Heart left ventricle (tissue), 16 donors: ENCODE measurements around the gene AREL1. TPM values are rescaled to one million over a fixed set of nuclear protein-coding genes. Genes with fewer than 3 reads are reported as not detected.
"Not testable (repeated sequence)": the region's sequence is repeated elsewhere in the genome, so short reads cannot be mapped to it uniquely, and the experiment has no call there.

Source experiments
- ATAC-seq, 4 donors: fragments of 200-7000 bp; cut with Tn5 transposase; one replicate each; pipeline ENCODE4 v1.9.1; 2020 to 2022; ENCODE audit warnings: moderate library complexity in 4 of 4, mild to moderate bottlenecking in 3 of 4, moderate number of reproducible peaks in 1 of 4
- DNase-seq, 5 donors: peaks; one replicate each; pipeline ENCODE4 v3.0.0-alpha.2; 2020
- H3K27ac ChIP-seq, 12 donors: fragments of 200-600 bp; sonication (generic) in 4 of 12; one replicate each; pipeline versions ENCODE4 v1.5.0 to v1.8.0; 2016 to 2022; ENCODE audit warnings: mild to moderate bottlenecking in 2 of 12
- H3K27me3 ChIP-seq, 9 donors: fragments of 200-600 bp; sonication (generic) in 2 of 9; one replicate each; pipeline versions ENCODE4 v1.5.1 to v1.8.0; 2016 to 2022; ENCODE audit warnings: mild to moderate bottlenecking in 3 of 9
- H3K36me3 ChIP-seq, 9 donors: fragments of 200-600 bp; sonication (generic) in 2 of 9; one replicate each; pipeline versions ENCODE4 v1.5.0 to v1.8.0; 2018 to 2022; ENCODE audit warnings: mild to moderate bottlenecking in 2 of 9
- H3K4me1 ChIP-seq, 12 donors: fragments of 200-600 bp; sonication (generic) in 4 of 12; one replicate each; pipeline versions ENCODE4 v1.5.0 to v1.8.0; 2016 to 2022; ENCODE audit warnings: mild to moderate bottlenecking in 3 of 12
- H3K4me3 ChIP-seq, 12 donors: fragments of 200-600 bp; sonication (generic) in 4 of 12; one replicate each; pipeline versions ENCODE4 v1.5.0 to v1.8.0; 2017 to 2022; ENCODE audit warnings: mild to moderate bottlenecking in 9 of 12, moderate library complexity in 4 of 12
- H3K9me3 ChIP-seq, 12 donors: fragments of 200-600 bp; sonication (generic) in 4 of 12; one replicate each; pipeline versions ENCODE4 v1.5.0 to v1.8.0; 2016 to 2022; ENCODE audit warnings: mild to moderate bottlenecking in 1 of 12
- CTCF ChIP-seq, 12 donors: fragments of 200-600 bp; sonication (generic) in 4 of 12; IDR thresholded peaks; one replicate each; pipeline versions ENCODE4 v1.5.0 to v1.8.0; 2018 to 2022; ENCODE audit warnings: antibody characterized with exemption in 12 of 12, mild to moderate bottlenecking in 5 of 12
- POLR2A ChIP-seq, 2 donors: fragments of 450-650 bp; IDR thresholded peaks; one replicate each; pipeline ENCODE4 v1.6.1; 2017; ENCODE audit warnings: antibody characterized with exemption in 2 of 2, mild to moderate bottlenecking in 2 of 2, moderate library complexity in 2 of 2
- WGBS, 4 donors: extraction: QIAGEN DNeasy Blood & Tissue Kit in 2 of 4; methylation state at CpG; one replicate each; pipeline versions ENCODE4 v1.1.5 to v1.1.7; 2013 to 2018; 5-methylcytosine and 5-hydroxymethylcytosine counted together
- intact Hi-C, 10 donors: fragments of 100-400 bp; cut with DNase I; formaldehyde crosslinking; loops; one replicate each; pipeline versions ENCODE4 v1.11.1 to v1.14.2; 2022
- long read RNA-seq, 3 donors: library from polyadenylated mRNA; unstranded; transcript quantifications; one replicate each; pipeline ENCODE4 v2.0.0, GENCODE V29; 2020 to 2021
- polyA plus RNA-seq, 2 donors: library from polyadenylated mRNA; stranded (reverse); fragments of 200-250 nt; gene quantifications; one replicate each; pipeline ENCODE4 v1.2.3, GENCODE V29; 2013
- total RNA-seq, 9 donors: library from RNA; depleted of rRNA in 2 of 9; stranded (reverse); fragments of >200 nt in 2 of 9; fragmentation: NEBNext Ultra II Directional in 3 of 9; extraction: Animal tissue kit (Norgen Biotek cat#: 25700) in 3 of 9; gene quantifications; one replicate each; pipeline versions ENCODE4 v1.1.0 to v1.2.4, GENCODE V29; 2016 to 2023
- donor health status: ischemic (EF 13 %, LVEDD 7.1; RV severe dilation, severe dysfunction).
- donor health status: healthy with polysubstance abuse.
- donor health status: DM: no; HTN: yes; CAD: no.
- donor health status: DM: no; HTN: no; CAD: no.
- donor health status: ischemic (EF 25% LVEDD 6.9; RV normal size, moderate dysfunction).
- donor health status: ischemic (EF 25% LVEDD 5.7; RV mildly dilated, moderate dysfunction).
- donor health status: healthy.
- donor health status: DM: yes; HTN: yes; CAD: no.
- donor health status: ischemic (EF 35%, LVEDD 5.7; RV mildly dilated, moderate dysfunction).
- donor health status: nonischemic (EF 11% LVEDD 7.7; RV severe dilation, severe dysfunction).
- donor health status: DM: yes; HTN: yes; CAD: no.
- donor health status: PGD.
- donor health status: ischemic (EF 29% LVEDD 5.4; RV normal size, mild dysfunction).
- donor health status: nonischemic (EF 23%, LVEDD 6.1; RV moderate dilation, normal function).

The AREL1 gene
- 10 to 100 TPM; 17.1 to 30.9 (median 22.4) TPM for total RNA-seq
- polyA plus RNA-seq: 10 to 100 TPM in 1 of 2 donors, 1 to 10 TPM in 1; 7.8 to 17.8 TPM
- long read RNA-seq, donor 1, partial matches to known transcripts: 9 of 18 reads
- long read RNA-seq, donor 1, other reads (novel, unspliced or antisense): 9 of 18 reads
- long read RNA-seq, donor 2, full-length matches to known transcripts: 2 of 44 reads
- long read RNA-seq, donor 2, partial matches to known transcripts: 36 of 44 reads
- long read RNA-seq, donor 2, other reads (novel, unspliced or antisense): 6 of 44 reads
- long read RNA-seq, donor 3, partial matches to known transcripts: 20 of 31 reads
- long read RNA-seq, donor 3, other reads (novel, unspliced or antisense): 11 of 31 reads

- peaks cover 0 to 33% (median 31%) of the 10 kb centered on the region in 9 donors for H3K36me3 ChIP-seq
- TF ChIP-seq CTCF (IDR thresholded peaks at IDR 0.05) (no peak), POLR2A (IDR thresholded peaks at IDR 0.05) (peak; percentile 23 to 79)
- H3K27me3 ChIP-seq: no peaks in the 10 kb centered on the region
- peak within 1 kb of the TSS; percentile 59 to 88 (median 78) for H3K27ac ChIP-seq
- WGBS, 4 donors: 0% methylated on average over 23 to 31 of the region's 31 CpGs
- intact Hi-C loops: loop anchor here in 5 of 10 donors (2.0 to 10.0 kb wide), 3 partner anchors 52 to 104 kb away; partner anchors contain the start of genes LTBP2 (in 3 of the 5) and YLPM1 (in 3 of the 5)
- peak; percentile 78 to 86 (median 83) for DNase-seq
- no peaks in the 10 kb centered on the region for H3K9me3 ChIP-seq
- peak; percentile 95 to 99 (median 99) for ATAC-seq
- peak within 1 kb of the TSS; percentile 63 to 95 (median 80) for H3K4me3 ChIP-seq
- peaks cover 0 to 44% (median 28%) of the 10 kb centered on the region in 12 donors for H3K4me1 ChIP-seq
Observed at GRCh38 chr14:74712499-74713394, at the start of gene AREL1, which contains the start of gene FCF1. Gene AREL1 (minus strand): TSS chr14:74713080. CDS start chr14:74685615, 27,465 bp downstream. Gene FCF1 (plus strand): TSS chr14:74713144. CDS start chr14:74713198, 54 bp downstream.

- ATAC-seq, H3K9me3 ChIP-seq, DNase-seq, H3K27ac ChIP-seq, H3K4me3 ChIP-seq, H3K27me3 ChIP-seq, H3K4me1 ChIP-seq, H3K36me3 ChIP-seq, intact Hi-C loops: not testable (repeated sequence)
- 91 to 95% (median 93%) methylated on average over 5 of the region's 5 CpGs for WGBS, 4 donors
Observed at GRCh38 chr14:74758505-74758904, 45.6 kb upstream of the AREL1 start.

GRCh38 chr14:74756326-74756725 lies 43.4 kb upstream of the AREL1 start:
- no peak overlapping the region for H3K27ac ChIP-seq
- intact Hi-C loops: no loop called here
- WGBS, 4 donors: 56 to 71% (median 66%) methylated on average over 1 of the region's 1 CpG
- no peaks in the 10 kb centered on the region for H3K4me1 ChIP-seq
- TF ChIP-seq CTCF (IDR thresholded peaks at IDR 0.05) (no peak), POLR2A (IDR thresholded peaks at IDR 0.05) (no peak)
- H3K9me3 ChIP-seq: peaks cover 0 to 15% (median 3%) of the 10 kb centered on the region in 12 donors
- H3K4me3 ChIP-seq: no peak overlapping the region
- no peak for DNase-seq
- H3K27me3 ChIP-seq: no peaks in the 10 kb centered on the region
- ATAC-seq: no peak
- no peaks in the 10 kb centered on the region for H3K36me3 ChIP-seq

- WGBS, 4 donors: 86 to 92% (median 91%) methylated on average over 7 of the region's 7 CpGs
- no peak overlapping the region for H3K27ac ChIP-seq
- ATAC-seq (no peak), DNase-seq (no peak)
- no peak overlapping the region for H3K4me3 ChIP-seq
- H3K27me3 ChIP-seq: no peaks in the 10 kb centered on the region
- TF ChIP-seq POLR2A (IDR thresholded peaks at IDR 0.05): no peak
- TF ChIP-seq CTCF (IDR thresholded peaks at IDR 0.05): no peak
- no peaks in the 10 kb centered on the region for H3K36me3 ChIP-seq
- intact Hi-C loops: no loop called here
- peaks cover 0 to 15% (median 3%) of the 10 kb centered on the region in 12 donors for H3K9me3 ChIP-seq
- H3K4me1 ChIP-seq: no peaks in the 10 kb centered on the region
Observed at GRCh38 chr14:74754899-74755298, 42.0 kb upstream of the AREL1 start.
